Upper lobe of left lung (tissue), 4 donors: ENCODE measurements around the gene AOAH.
"Not testable (repeated sequence)": the region's sequence is repeated elsewhere in the genome, so short reads cannot be mapped to it uniquely, and the experiment has no call there.

Experiments used
- POLR2A ChIP-seq, 4 donors: fragments of 450-650 bp; IDR thresholded peaks; one replicate each; pipeline ENCODE4 v1.5.1; 2016 to 2017; ENCODE audit warnings: antibody characterized with exemption in 4 of 4, mild to moderate bottlenecking in 2 of 4
- POLR2AphosphoS5 ChIP-seq, 2 donors: sonication (generic); formaldehyde crosslinking; IDR thresholded peaks; one replicate each; pipeline ENCODE4 v1.5.1; 2017; ENCODE audit warnings: antibody characterized with exemption in 2 of 2
- TF ChIP-seq, protein P1 (sequence below), 6 experiments: fragments of 450-650 bp in 4 of 6; fragments of 200-600 bp in 2 of 6; sonication (generic) in 2 of 6; IDR thresholded peaks; one replicate each; pipeline ENCODE4 v1.5.1; 2016 to 2019; ENCODE audit warnings: antibody characterized with exemption in 6 of 6

DNA sequence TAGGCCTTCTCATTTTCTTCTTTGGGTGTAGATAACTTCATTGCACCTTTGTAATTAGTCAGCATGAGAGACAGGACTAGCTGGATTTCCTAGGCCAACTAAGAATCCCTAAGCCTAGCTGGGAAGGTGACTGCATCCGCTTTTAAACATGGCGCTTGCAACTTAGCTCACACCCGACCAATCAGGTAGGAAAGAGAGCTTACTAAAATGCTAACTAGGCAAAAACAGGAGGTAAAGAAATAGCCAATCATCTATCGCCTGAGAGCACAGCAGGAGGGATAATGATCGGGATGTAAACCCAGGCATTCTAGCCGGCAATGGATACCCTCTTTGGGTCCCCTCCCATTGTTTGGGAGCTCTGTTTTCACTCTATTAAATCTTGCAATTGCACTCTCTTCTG, 75.0 kb downstream of the AOAH start:
- TF ChIP-seq, protein P1, sequence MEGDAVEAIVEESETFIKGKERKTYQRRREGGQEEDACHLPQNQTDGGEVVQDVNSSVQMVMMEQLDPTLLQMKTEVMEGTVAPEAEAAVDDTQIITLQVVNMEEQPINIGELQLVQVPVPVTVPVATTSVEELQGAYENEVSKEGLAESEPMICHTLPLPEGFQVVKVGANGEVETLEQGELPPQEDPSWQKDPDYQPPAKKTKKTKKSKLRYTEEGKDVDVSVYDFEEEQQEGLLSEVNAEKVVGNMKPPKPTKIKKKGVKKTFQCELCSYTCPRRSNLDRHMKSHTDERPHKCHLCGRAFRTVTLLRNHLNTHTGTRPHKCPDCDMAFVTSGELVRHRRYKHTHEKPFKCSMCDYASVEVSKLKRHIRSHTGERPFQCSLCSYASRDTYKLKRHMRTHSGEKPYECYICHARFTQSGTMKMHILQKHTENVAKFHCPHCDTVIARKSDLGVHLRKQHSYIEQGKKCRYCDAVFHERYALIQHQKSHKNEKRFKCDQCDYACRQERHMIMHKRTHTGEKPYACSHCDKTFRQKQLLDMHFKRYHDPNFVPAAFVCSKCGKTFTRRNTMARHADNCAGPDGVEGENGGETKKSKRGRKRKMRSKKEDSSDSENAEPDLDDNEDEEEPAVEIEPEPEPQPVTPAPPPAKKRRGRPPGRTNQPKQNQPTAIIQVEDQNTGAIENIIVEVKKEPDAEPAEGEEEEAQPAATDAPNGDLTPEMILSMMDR (IDR thresholded peaks at IDR 0.05) = not testable (repeated sequence)
- TF ChIP-seq POLR2AphosphoS5, POLR2A (IDR thresholded peaks at IDR 0.05): not testable (repeated sequence)
